ENCODE measurements around the gene TMEM132C.

- no peak for TF ChIP-seq POLR2AphosphoS5 (IDR thresholded peaks at IDR 0.05; ENCODE audit: low read depth)
- TF ChIP-seq, protein P1, sequence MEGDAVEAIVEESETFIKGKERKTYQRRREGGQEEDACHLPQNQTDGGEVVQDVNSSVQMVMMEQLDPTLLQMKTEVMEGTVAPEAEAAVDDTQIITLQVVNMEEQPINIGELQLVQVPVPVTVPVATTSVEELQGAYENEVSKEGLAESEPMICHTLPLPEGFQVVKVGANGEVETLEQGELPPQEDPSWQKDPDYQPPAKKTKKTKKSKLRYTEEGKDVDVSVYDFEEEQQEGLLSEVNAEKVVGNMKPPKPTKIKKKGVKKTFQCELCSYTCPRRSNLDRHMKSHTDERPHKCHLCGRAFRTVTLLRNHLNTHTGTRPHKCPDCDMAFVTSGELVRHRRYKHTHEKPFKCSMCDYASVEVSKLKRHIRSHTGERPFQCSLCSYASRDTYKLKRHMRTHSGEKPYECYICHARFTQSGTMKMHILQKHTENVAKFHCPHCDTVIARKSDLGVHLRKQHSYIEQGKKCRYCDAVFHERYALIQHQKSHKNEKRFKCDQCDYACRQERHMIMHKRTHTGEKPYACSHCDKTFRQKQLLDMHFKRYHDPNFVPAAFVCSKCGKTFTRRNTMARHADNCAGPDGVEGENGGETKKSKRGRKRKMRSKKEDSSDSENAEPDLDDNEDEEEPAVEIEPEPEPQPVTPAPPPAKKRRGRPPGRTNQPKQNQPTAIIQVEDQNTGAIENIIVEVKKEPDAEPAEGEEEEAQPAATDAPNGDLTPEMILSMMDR (IDR thresholded peaks at IDR 0.05; ENCODE audit: insufficient read depth, low read length) = no peak
- TF ChIP-seq, protein P2, sequence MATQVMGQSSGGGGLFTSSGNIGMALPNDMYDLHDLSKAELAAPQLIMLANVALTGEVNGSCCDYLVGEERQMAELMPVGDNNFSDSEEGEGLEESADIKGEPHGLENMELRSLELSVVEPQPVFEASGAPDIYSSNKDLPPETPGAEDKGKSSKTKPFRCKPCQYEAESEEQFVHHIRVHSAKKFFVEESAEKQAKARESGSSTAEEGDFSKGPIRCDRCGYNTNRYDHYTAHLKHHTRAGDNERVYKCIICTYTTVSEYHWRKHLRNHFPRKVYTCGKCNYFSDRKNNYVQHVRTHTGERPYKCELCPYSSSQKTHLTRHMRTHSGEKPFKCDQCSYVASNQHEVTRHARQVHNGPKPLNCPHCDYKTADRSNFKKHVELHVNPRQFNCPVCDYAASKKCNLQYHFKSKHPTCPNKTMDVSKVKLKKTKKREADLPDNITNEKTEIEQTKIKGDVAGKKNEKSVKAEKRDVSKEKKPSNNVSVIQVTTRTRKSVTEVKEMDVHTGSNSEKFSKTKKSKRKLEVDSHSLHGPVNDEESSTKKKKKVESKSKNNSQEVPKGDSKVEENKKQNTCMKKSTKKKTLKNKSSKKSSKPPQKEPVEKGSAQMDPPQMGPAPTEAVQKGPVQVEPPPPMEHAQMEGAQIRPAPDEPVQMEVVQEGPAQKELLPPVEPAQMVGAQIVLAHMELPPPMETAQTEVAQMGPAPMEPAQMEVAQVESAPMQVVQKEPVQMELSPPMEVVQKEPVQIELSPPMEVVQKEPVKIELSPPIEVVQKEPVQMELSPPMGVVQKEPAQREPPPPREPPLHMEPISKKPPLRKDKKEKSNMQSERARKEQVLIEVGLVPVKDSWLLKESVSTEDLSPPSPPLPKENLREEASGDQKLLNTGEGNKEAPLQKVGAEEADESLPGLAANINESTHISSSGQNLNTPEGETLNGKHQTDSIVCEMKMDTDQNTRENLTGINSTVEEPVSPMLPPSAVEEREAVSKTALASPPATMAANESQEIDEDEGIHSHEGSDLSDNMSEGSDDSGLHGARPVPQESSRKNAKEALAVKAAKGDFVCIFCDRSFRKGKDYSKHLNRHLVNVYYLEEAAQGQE (IDR thresholded peaks at IDR 0.05; ENCODE audit: insufficient replicate concordance, low read depth) = no peak
- TF ChIP-seq GABPA (IDR thresholded peaks at IDR 0.05; ENCODE audit: low read depth) = no peak
- no peak for TF ChIP-seq SPI1 (IDR thresholded peaks at IDR 0.05; ENCODE audit: borderline replicate concordance, low read depth)
Measured at GRCh38 chr12:128318946-128319345, 52.0 kb downstream of the TMEM132C start.

All from HL-60 (cell line).